ENCODE measurements around the gene ARIH2. TPM values are rescaled to one million over a fixed set of nuclear protein-coding genes. Genes with fewer than 3 reads are reported as not detected.

Gene ARIH2
- total and polyA plus RNA-seq, 9 of the 15 experiments (the other 6 are each of a cell fraction or from before 2014, with no cell fraction given): 27.0 to 120 (median 108) TPM

DNA sequence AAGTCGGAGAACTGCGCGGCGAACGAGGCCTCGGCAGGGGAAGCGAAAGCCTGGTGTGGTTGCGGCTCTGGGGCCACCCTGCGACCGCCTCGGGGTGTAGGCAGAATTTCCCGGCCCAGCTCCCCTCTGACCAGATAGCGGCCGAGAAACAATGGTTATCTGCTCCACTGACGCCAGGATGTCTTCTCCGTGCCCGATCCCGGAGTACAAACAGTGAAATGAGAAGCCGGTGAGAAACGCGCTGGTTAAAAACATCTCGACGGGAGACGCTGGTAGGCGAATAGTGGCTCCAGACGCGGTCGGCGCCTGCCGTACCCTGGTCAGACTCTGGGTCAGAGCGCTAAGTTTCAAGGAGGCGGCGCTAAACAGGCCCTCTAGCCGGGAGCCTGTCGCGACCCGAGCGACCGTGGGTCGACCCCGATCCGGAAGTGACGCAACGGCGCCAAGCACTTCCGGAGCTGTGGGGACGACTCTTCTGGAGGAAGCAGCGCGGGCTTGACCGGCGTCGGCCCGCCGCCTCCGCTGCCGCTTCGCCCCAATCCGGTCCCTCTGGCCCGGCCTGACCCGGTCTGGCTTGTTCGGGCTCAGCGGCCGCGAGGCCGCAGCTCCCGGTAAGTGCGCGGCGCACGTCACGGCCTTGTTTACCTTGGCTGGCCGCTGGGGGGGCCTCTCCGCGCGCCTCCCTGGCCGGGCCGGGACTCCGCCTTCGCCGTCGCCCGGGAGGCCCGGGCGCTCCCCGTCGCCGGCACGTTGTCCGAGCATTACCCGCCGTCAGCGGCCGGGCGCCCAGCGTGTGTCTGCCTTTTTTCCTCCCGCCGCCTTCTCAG is at the start of gene ARIH2 (continued):
- TF ChIP-seq ZNF780A (CRISPR knock-in tag; IDR thresholded peaks at IDR 0.05) (no peak), ZNF445 (CRISPR knock-in tag; IDR thresholded peaks at IDR 0.05; ENCODE audit: low read depth) (no peak), JUN (IDR thresholded peaks at IDR 0.05; ENCODE audit: borderline replicate concordance, low read depth, low read length) (no peak), JUN (CRISPR knock-in tag; IDR thresholded peaks at IDR 0.05; ENCODE audit: borderline replicate concordance) (no peak), ELF1 (tag; IDR thresholded peaks at IDR 0.05) (peak; percentile 75), ILK (tag; IDR thresholded peaks at IDR 0.05; ENCODE audit: borderline replicate concordance, low read depth) (no peak), MXI1 (IDR thresholded peaks at IDR 0.05; ENCODE audit: low read depth, low read length) (0 out of 2 replicates have a peak, but pooled peaks have one; percentile 18), POLR2AphosphoS2 (IDR thresholded peaks at IDR 0.05; ENCODE audit: low read length) (no peak), HNRNPLL (IDR thresholded peaks at IDR 0.05; ENCODE audit: low read depth, low read length, poor library complexity, severe bottlenecking) (peak; percentile 62), ZNF232 (CRISPR knock-in tag; IDR thresholded peaks at IDR 0.05) (no peak), ZNF165 (CRISPR knock-in tag; IDR thresholded peaks at IDR 0.05; ENCODE audit: borderline replicate concordance) (no peak), DNMT1 (IDR thresholded peaks at IDR 0.05) (no peak), POLR2H (tag; IDR thresholded peaks at IDR 0.05; ENCODE audit: low read depth) (peak; percentile 89), ZNF143 (CRISPR knock-in tag; IDR thresholded peaks at IDR 0.05) (no peak), FOXJ3 (CRISPR knock-in tag; IDR thresholded peaks at IDR 0.05) (no peak), ZFP30 (CRISPR knock-in tag; IDR thresholded peaks at IDR 0.05; ENCODE audit: borderline replicate concordance) (no peak), RBFOX2 (IDR thresholded peaks at IDR 0.05; ENCODE audit: low read depth, low read length) (peak; percentile 97)
- TF ChIP-seq, protein P1, sequence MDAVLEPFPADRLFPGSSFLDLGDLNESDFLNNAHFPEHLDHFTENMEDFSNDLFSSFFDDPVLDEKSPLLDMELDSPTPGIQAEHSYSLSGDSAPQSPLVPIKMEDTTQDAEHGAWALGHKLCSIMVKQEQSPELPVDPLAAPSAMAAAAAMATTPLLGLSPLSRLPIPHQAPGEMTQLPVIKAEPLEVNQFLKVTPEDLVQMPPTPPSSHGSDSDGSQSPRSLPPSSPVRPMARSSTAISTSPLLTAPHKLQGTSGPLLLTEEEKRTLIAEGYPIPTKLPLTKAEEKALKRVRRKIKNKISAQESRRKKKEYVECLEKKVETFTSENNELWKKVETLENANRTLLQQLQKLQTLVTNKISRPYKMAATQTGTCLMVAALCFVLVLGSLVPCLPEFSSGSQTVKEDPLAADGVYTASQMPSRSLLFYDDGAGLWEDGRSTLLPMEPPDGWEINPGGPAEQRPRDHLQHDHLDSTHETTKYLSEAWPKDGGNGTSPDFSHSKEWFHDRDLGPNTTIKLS (IDR thresholded peaks at IDR 0.05; ENCODE audit: borderline replicate concordance, low read depth): peak; percentile 47; the same call in 1 of the 2 replicates
- TF ChIP-seq, protein P2, sequence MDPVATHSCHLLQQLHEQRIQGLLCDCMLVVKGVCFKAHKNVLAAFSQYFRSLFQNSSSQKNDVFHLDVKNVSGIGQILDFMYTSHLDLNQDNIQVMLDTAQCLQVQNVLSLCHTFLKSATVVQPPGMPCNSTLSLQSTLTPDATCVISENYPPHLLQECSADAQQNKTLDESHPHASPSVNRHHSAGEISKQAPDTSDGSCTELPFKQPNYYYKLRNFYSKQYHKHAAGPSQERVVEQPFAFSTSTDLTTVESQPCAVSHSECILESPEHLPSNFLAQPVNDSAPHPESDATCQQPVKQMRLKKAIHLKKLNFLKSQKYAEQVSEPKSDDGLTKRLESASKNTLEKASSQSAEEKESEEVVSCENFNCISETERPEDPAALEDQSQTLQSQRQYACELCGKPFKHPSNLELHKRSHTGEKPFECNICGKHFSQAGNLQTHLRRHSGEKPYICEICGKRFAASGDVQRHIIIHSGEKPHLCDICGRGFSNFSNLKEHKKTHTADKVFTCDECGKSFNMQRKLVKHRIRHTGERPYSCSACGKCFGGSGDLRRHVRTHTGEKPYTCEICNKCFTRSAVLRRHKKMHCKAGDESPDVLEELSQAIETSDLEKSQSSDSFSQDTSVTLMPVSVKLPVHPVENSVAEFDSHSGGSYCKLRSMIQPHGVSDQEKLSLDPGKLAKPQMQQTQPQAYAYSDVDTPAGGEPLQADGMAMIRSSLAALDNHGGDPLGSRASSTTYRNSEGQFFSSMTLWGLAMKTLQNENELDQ (CRISPR knock-in tag; IDR thresholded peaks at IDR 0.05; ENCODE audit: borderline replicate concordance): no peak
- TF ChIP-seq, protein P3, sequence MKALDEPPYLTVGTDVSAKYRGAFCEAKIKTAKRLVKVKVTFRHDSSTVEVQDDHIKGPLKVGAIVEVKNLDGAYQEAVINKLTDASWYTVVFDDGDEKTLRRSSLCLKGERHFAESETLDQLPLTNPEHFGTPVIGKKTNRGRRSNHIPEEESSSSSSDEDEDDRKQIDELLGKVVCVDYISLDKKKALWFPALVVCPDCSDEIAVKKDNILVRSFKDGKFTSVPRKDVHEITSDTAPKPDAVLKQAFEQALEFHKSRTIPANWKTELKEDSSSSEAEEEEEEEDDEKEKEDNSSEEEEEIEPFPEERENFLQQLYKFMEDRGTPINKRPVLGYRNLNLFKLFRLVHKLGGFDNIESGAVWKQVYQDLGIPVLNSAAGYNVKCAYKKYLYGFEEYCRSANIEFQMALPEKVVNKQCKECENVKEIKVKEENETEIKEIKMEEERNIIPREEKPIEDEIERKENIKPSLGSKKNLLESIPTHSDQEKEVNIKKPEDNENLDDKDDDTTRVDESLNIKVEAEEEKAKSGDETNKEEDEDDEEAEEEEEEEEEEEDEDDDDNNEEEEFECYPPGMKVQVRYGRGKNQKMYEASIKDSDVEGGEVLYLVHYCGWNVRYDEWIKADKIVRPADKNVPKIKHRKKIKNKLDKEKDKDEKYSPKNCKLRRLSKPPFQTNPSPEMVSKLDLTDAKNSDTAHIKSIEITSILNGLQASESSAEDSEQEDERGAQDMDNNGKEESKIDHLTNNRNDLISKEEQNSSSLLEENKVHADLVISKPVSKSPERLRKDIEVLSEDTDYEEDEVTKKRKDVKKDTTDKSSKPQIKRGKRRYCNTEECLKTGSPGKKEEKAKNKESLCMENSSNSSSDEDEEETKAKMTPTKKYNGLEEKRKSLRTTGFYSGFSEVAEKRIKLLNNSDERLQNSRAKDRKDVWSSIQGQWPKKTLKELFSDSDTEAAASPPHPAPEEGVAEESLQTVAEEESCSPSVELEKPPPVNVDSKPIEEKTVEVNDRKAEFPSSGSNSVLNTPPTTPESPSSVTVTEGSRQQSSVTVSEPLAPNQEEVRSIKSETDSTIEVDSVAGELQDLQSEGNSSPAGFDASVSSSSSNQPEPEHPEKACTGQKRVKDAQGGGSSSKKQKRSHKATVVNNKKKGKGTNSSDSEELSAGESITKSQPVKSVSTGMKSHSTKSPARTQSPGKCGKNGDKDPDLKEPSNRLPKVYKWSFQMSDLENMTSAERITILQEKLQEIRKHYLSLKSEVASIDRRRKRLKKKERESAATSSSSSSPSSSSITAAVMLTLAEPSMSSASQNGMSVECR (CRISPR knock-in tag; IDR thresholded peaks at IDR 0.05): peak; percentile 48; the same call in 1 of the 2 replicates
